ENCODE results near the gene KLHL26. TPM values are rescaled to one million over a fixed set of nuclear protein-coding genes. Genes with fewer than 3 reads are reported as not detected.
"Not testable (repeated sequence)": the region's sequence is repeated elsewhere in the genome, so short reads cannot be mapped to it uniquely, and the experiment has no call there.

The KLHL26 gene
- total and polyA plus RNA-seq, 4 experiments from 2014 or later: 4.4 to 14.8 (median 10.6) TPM

GRCh38 chr19:18594824-18595373, 41.9 kb upstream of the KLHL26 start:
- peaks cover 0 to 6% of the 10 kb centered on the region in 2 donors for H3K36me3 Mint-ChIP-seq
- H3K27me3 Mint-ChIP-seq: peaks cover 0 to 5% of the 10 kb centered on the region in 2 donors
- H3K36me3 ChIP-seq (ENCODE audit: insufficient read depth, low read length): peaks cover 4% of the 10 kb centered on the region
- H3K9me3 Mint-ChIP-seq: no peaks in the 10 kb centered on the region
- peaks cover 26% of the 10 kb centered on the region for H3K4me1 ChIP-seq (ENCODE audit: insufficient read depth, low read length)
- ChIA-PET POLR2A (ENCODE audit: partially characterized antibody) (interaction anchor here (1.2 to 2.8 kb wide), 5 partner anchors 17 to 252 kb away, joined by 3 to 18 read pairs (median 10); partner anchors contain the start of genes ELL, TMEM59L, UBA52 and UPF1), CTCF (ENCODE audit: partially characterized antibody) (interaction anchor here (1.2 to 3.1 kb wide), 5 partner anchors 87 to 322 kb away, joined by 3 to 25 read pairs (median 7); no protein-coding TSS in a partner anchor)
- peak overlapping the region; percentile 69 to 85 (median 76) for H3K4me3 Mint-ChIP-seq
- peaks cover 14 to 32% (median 21%) of the 10 kb centered on the region in 4 donors for H3K4me1 Mint-ChIP-seq
- H3K27me3 ChIP-seq (ENCODE audit: insufficient read depth, low read length): no peaks in the 10 kb centered on the region
- H3K27ac ChIP-seq (ENCODE audit: low read depth, low read length): peak overlapping the region; percentile 50
- peak overlapping the region in 6 of 7 donors; percentile 56 to 91 (median 78) for H3K27ac Mint-ChIP-seq
- H3K4me3 ChIP-seq (ENCODE audit: low read length in 2 of 2): peak overlapping the region; percentile 52 to 57
- intact Hi-C loops (cut with micrococcal nuclease): loop anchor here (1.0 kb wide), 1 partner anchor 252 kb away; no protein-coding TSS in a partner anchor
- no peak for DNase-seq
- H3K9me3 ChIP-seq (ENCODE audit: control insufficient read depth in 1 of 2, low read length in 2 of 2): no peaks in the 10 kb centered on the region

GRCh38 chr19:18595475-18595874, 41.4 kb upstream of the KLHL26 start:
- no peaks in the 10 kb centered on the region for H3K27me3 ChIP-seq (ENCODE audit: insufficient read depth, low read length)
- no peak for DNase-seq
- Mint-ChIP-seq H3K27ac (peak overlapping the region in 2 of 7 donors; percentile 29 to 36), H3K4me3 (peak overlapping the region in 6 of 8 donors; percentile 33 to 64 (median 56)), H3K9me3 (no peaks in the 10 kb centered on the region), H3K27me3 (peaks cover 0 to 7% of the 10 kb centered on the region in 2 donors), H3K36me3 (peaks cover 0 to 6% of the 10 kb centered on the region in 2 donors), H3K4me1 (peaks cover 10 to 26% (median 17%) of the 10 kb centered on the region in 4 donors)
- H3K4me1 ChIP-seq (ENCODE audit: insufficient read depth, low read length): peaks cover 20% of the 10 kb centered on the region
- H3K27ac ChIP-seq (ENCODE audit: low read depth, low read length): no peak overlapping the region
- CTCF ChIA-PET (ENCODE audit: partially characterized antibody): interaction anchor here (1.2 to 3.1 kb wide), 3 partner anchors 51 to 321 kb away, joined by 3 to 16 read pairs (median 3); no protein-coding TSS in a partner anchor
- no peak overlapping the region for H3K4me3 ChIP-seq (ENCODE audit: low read length in 2 of 2)
- POLR2A ChIA-PET (ENCODE audit: partially characterized antibody): interaction anchor here (0.9 to 2.8 kb wide), 5 partner anchors 17 to 237 kb away, joined by 3 to 18 read pairs (median 3); partner anchors contain the start of genes TMEM59L, UBA52 and UPF1
- H3K9me3 ChIP-seq (ENCODE audit: control insufficient read depth in 1 of 2, low read length in 2 of 2): no peaks in the 10 kb centered on the region
- H3K36me3 ChIP-seq (ENCODE audit: insufficient read depth, low read length): peaks cover 4% of the 10 kb centered on the region
- intact Hi-C loops (cut with micrococcal nuclease): no loop called here

GRCh38 chr19:18596752-18597157, 40.1 kb upstream of the KLHL26 start:
- Mint-ChIP-seq H3K27me3 (peaks cover 4 to 11% of the 10 kb centered on the region in 2 donors), H3K4me3 (peak overlapping the region in 1 of 8 donors; percentile 55), H3K4me1 (peaks cover 10 to 19% (median 12%) of the 10 kb centered on the region in 4 donors), H3K27ac (peak overlapping the region in 3 of 7 donors; percentile 50 to 60 (median 51)), H3K9me3 (no peaks in the 10 kb centered on the region), H3K36me3 (peaks cover 0 to 3% of the 10 kb centered on the region in 2 donors)
- peaks cover 15% of the 10 kb centered on the region for H3K4me1 ChIP-seq (ENCODE audit: insufficient read depth, low read length)
- no peaks in the 10 kb centered on the region for H3K27me3 ChIP-seq (ENCODE audit: insufficient read depth, low read length)
- CTCF ChIA-PET (ENCODE audit: partially characterized antibody): interaction anchor here (0.6 to 3.1 kb wide), 4 partner anchors 52 to 250 kb away, joined by 3 to 16 read pairs (median 3); no protein-coding TSS in a partner anchor
- no peak overlapping the region for H3K27ac ChIP-seq (ENCODE audit: low read depth, low read length)
- no peaks in the 10 kb centered on the region for H3K36me3 ChIP-seq (ENCODE audit: insufficient read depth, low read length)
- no peak for DNase-seq
- H3K4me3 ChIP-seq (ENCODE audit: low read length in 2 of 2): no peak overlapping the region
- H3K9me3 ChIP-seq (ENCODE audit: control insufficient read depth in 1 of 2, low read length in 2 of 2): no peaks in the 10 kb centered on the region
- intact Hi-C loops (cut with micrococcal nuclease): no loop called here
- POLR2A ChIA-PET (ENCODE audit: partially characterized antibody): no interaction called here

DNA sequence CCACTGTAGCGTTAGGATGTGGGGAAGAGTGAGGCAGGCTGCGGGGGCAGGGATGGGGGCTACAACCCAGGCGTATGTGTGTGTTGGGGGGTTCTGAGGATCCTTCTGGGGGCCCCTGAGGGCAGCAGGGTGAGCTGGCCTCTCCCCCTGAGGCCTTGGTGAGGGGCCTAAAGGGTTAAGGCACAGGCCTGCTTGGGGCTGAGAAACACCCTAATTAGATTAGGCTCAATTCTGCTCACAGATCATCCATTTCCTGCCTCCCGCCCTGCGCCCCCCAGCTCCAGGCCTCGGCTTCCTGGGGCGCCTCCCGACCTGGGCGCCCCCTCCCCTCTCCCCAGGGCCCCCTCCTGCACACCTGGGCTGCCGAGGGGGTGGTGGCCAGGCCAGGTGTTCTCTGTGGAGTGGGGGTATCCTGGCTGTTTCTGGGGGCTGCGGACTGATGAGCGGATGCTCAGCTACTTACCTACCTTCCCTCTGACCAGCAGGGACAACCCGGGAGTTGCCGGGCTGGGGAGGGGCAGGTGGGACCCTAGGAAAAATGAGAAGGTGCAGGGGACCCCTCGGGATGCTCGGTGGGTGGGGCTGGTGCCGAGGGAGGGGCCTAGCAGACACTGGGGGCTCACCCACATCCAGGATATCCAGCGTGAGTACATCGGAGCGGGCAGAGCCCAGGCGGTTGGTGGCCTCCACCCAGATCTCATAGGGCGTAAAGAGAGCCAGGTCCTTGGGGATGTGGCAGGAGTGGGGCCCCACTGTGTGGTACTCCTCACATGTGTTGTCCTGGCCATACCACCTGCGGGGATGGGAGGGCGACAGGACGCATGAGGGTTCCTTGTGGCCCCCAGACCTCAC, 38.8 kb upstream of the KLHL26 start:
- peaks cover 10 to 21% (median 14%) of the 10 kb centered on the region in 4 donors for H3K4me1 Mint-ChIP-seq
- intact Hi-C loops (cut with micrococcal nuclease): no loop called here
- DNase-seq: no peak
- H3K27ac ChIP-seq (ENCODE audit: low read depth, low read length): no peak overlapping the region
- H3K27ac Mint-ChIP-seq: no peak overlapping the region
- H3K27me3 Mint-ChIP-seq: peaks cover 11 to 17% of the 10 kb centered on the region in 2 donors
- H3K4me3 Mint-ChIP-seq: no peak overlapping the region
- CTCF ChIA-PET (ENCODE audit: partially characterized antibody): interaction anchor here (0.7 to 3.1 kb wide), 3 partner anchors 244 to 249 kb away, joined by 3 to 16 read pairs (median 8); no protein-coding TSS in a partner anchor
- no peaks in the 10 kb centered on the region for H3K9me3 Mint-ChIP-seq
- H3K36me3 Mint-ChIP-seq: peaks cover 0 to 2% of the 10 kb centered on the region in 2 donors
- H3K9me3 ChIP-seq (ENCODE audit: control insufficient read depth in 1 of 2, low read length in 2 of 2): no peaks in the 10 kb centered on the region
- H3K27me3 ChIP-seq (ENCODE audit: insufficient read depth, low read length): peaks cover 2% of the 10 kb centered on the region
- POLR2A ChIA-PET (ENCODE audit: partially characterized antibody): interaction anchor here (1.5 kb wide), 1 partner anchor 10 kb away, joined by 4 read pairs; the partner anchor contains the start of gene REX1BD
- H3K36me3 ChIP-seq (ENCODE audit: insufficient read depth, low read length): no peaks in the 10 kb centered on the region
- peaks cover 15% of the 10 kb centered on the region for H3K4me1 ChIP-seq (ENCODE audit: insufficient read depth, low read length)
- no peak overlapping the region for H3K4me3 ChIP-seq (ENCODE audit: low read length in 2 of 2)

GRCh38 chr19:18599485-18599884, 37.3 kb upstream of the KLHL26 start:
- peaks cover 16 to 21% of the 10 kb centered on the region in 2 donors for H3K27me3 Mint-ChIP-seq
- no peaks in the 10 kb centered on the region for H3K9me3 Mint-ChIP-seq
- Histone ChIP-seq H3K9me3 (ENCODE audit: control insufficient read depth in 1 of 2, low read length in 2 of 2) (no peaks in the 10 kb centered on the region), H3K4me3 (ENCODE audit: low read length in 2 of 2) (no peak overlapping the region), H3K27me3 (ENCODE audit: insufficient read depth, low read length) (peaks cover 11% of the 10 kb centered on the region), H3K4me1 (ENCODE audit: insufficient read depth, low read length) (peaks cover 11% of the 10 kb centered on the region), H3K36me3 (ENCODE audit: insufficient read depth, low read length) (no peaks in the 10 kb centered on the region), H3K27ac (ENCODE audit: low read depth, low read length) (no peak overlapping the region)
- H3K4me1 Mint-ChIP-seq: peaks cover 9 to 22% (median 14%) of the 10 kb centered on the region in 4 donors
- intact Hi-C loops (cut with micrococcal nuclease): no loop called here
- no peak for DNase-seq
- H3K27ac Mint-ChIP-seq: no peak overlapping the region
- H3K36me3 Mint-ChIP-seq: no peaks in the 10 kb centered on the region
- no peak overlapping the region for H3K4me3 Mint-ChIP-seq
- POLR2A ChIA-PET (ENCODE audit: partially characterized antibody): interaction anchor here (0.6 kb wide), 1 partner anchor 269 kb away, joined by 3 read pairs; no protein-coding TSS in a partner anchor
- CTCF ChIA-PET (ENCODE audit: partially characterized antibody): interaction anchor here (2.3 kb wide), 1 partner anchor 248 kb away, joined by 8 read pairs; no protein-coding TSS in a partner anchor

- Mint-ChIP-seq H3K4me1 (peaks cover 6 to 21% (median 12%) of the 10 kb centered on the region in 4 donors), H3K27me3 (peaks cover 22 to 25% of the 10 kb centered on the region in 2 donors)
- H3K4me3 Mint-ChIP-seq; DNase-seq; H3K9me3 ChIP-seq (ENCODE audit: control insufficient read depth in 1 of 2, low read length in 2 of 2); H3K4me1 ChIP-seq (ENCODE audit: insufficient read depth, low read length); POLR2A ChIA-PET (ENCODE audit: partially characterized antibody); H3K36me3 ChIP-seq (ENCODE audit: insufficient read depth, low read length); H3K27ac Mint-ChIP-seq; H3K4me3 ChIP-seq (ENCODE audit: low read length in 2 of 2); H3K9me3 Mint-ChIP-seq; intact Hi-C loops (cut with micrococcal nuclease); H3K27ac ChIP-seq (ENCODE audit: low read depth, low read length); H3K36me3 Mint-ChIP-seq: not testable (repeated sequence)
- CTCF ChIA-PET (ENCODE audit: partially characterized antibody): interaction anchor here (1.2 to 2.3 kb wide), 2 partner anchors 12 to 246 kb away, joined by 3 to 8 read pairs; no protein-coding TSS in a partner anchor
- H3K27me3 ChIP-seq (ENCODE audit: insufficient read depth, low read length): peaks cover 24% of the 10 kb centered on the region
These were observed 36.0 kb upstream of the KLHL26 start for GRCh38 chr19:18600692-18601397.

Data from CD4-positive, alpha-beta memory T cell (primary cell).